ENCODE data around the gene DPYD.

The DPYD gene

DNA sequence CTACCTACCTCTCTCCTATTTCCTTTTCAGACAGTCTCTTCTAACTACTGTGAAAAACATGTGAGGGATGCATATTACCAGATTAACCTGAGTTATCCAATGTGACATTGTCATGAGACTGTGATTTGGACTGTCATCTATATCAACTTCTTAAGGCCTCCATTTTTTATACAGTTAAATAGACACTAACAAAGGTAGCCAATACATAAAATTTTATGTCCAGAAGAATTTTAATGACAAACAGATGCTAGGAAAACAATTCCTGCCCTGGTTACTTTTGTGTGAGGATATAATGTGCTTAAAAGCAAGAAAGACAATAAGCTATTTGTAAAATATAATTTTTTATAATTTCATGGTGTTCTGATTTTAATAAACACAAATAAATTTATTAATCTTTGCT, 136.2 kb downstream of the DPYD start:
- no peak for DNase-seq (ENCODE audit: low read depth in 2 of 2)

GRCh38 chr1:97783751-97784150, 137.1 kb downstream of the DPYD start:
- DNase-seq (ENCODE audit: low read depth in 2 of 2): no peak

DNA sequence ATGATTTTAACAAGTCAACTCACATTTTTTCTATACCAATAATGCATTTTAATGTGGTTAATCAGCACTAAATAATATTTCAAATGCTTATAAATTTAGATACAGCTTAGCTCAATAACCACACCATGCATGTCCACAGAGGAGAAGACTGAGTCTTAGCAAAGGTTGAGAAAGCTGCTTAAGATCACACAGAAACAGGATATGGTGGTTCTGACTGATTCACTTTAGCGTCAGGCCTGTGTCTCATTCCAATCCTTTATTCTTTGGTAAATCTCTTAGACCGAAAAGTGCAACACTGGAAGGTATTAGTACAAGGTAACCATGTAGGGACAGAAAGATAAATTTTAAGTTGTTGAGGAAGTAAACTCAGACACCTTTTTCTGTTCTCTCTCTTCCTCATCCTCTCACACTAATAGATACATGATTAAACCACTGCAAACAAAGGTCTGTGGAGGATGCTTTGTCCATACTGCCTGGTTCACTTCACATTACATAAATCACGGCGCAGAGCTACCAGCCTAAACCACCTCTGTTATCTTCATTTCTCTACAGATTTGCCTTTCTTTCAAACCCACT, 139.0 kb downstream of the DPYD start:
- DNase-seq (ENCODE audit: low read depth in 2 of 2): no peak

DNA sequence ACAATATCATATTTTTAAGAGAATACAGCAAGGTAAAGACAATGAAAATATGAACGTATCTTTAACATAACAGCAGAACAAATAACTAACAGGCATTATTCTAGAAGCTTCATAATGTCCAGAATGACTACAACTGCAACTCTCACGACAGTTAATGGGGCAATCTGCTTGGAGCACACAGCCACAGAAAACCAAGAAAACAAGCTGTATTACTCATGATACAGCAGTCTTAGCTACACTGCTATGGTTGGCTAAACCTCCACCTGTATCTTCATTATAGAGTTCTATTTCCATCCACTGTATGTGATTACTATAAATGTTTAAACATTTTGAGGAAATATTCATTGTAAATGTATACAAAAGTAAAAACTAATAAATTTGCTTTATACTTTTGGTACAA, 139.9 kb downstream of the DPYD start:
- DNase-seq (ENCODE audit: low read depth in 2 of 2): no peak

- no peak for DNase-seq (ENCODE audit: low read depth in 2 of 2)
Observed at GRCh38 chr1:97778718-97779117, 142.1 kb downstream of the DPYD start.

GRCh38 chr1:97770376-97770775, 150.5 kb downstream of the DPYD start:
- DNase-seq (ENCODE audit: low read depth in 2 of 2): no peak

GRCh38 chr1:97767381-97767780, 153.5 kb downstream of the DPYD start:
- no peak for DNase-seq (ENCODE audit: low read depth in 2 of 2)

- no peak for DNase-seq (ENCODE audit: low read depth in 2 of 2)
Observed at GRCh38 chr1:97764991-97765390, 155.8 kb downstream of the DPYD start.

GRCh38 chr1:97761637-97762036, 159.2 kb downstream of the DPYD start:
- DNase-seq (ENCODE audit: low read depth in 2 of 2): no peak

GRCh38 chr1:97759078-97759477, 161.8 kb downstream of the DPYD start:
- no peak for DNase-seq (ENCODE audit: low read depth in 2 of 2)

DNA sequence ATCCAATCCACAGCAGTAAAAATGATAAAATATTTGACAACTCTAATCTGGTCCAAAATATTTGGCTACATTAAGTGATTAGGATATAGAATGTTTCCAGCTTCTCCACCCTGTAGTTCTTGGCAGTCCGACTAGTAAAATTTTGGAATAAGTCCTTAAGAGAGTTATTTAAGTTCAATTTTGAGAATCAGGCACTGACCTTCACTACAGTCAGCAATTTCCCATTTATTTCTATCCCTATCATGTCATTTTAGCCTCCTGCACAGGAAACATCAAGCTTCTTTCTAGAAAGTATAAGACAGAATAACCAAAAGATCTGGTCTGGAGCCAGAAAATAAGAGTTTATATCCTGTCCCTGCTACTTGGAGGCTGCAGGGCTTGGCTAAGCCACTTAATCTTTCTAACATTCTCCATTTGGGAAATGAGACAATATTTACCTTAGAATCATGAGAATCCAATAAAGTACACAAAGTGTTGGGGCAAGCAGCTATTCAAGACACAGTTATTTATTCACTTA, 162.2 kb downstream of the DPYD start:
- no peak for DNase-seq (ENCODE audit: low read depth in 2 of 2)

GRCh38 chr1:97745912-97746311, 174.9 kb downstream of the DPYD start:
- DNase-seq (ENCODE audit: low read depth in 2 of 2): no peak

DNA sequence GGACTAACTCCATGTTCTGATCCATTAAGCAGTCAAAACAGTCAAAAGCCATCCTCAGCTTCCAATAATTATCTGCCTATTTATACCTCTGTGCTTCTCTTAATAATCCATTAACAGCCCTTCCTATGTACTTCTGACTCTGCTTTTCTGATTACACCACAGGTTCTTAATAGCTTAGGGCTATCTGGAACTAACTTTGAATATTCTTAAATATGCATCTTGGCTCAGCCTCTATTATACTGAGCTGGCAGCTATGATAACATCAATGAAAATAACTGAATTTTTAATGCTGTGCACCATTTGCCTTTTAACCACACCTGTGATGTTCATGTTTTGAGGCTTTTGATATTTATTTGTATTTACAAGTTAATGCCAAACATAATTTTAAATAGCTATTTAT, 175.9 kb downstream of the DPYD start:
- no peak for DNase-seq (ENCODE audit: low read depth in 2 of 2)

DNA sequence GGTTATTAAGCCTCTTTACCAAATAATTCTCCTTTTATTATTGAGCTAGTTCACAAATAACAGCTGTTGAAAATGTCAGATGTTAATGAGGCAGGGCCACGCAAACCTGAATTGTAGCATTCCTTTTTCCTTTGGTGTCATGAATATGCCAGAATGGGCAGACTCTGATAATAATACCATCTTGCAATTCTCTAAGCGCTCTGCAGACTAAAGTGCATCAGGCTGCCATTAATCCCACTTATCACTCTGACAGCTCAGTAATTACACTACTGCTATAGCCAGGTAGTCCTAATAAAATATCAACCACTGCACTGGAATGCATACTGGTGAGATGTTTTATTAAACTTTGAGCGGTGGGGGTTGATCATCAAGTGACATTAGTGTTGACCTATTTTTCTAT, 177.7 kb downstream of the DPYD start:
- DNase-seq (ENCODE audit: low read depth in 2 of 2): no peak

GRCh38 chr1:97740891-97741290, 179.9 kb downstream of the DPYD start:
- no peak for DNase-seq (ENCODE audit: low read depth in 2 of 2)

DNA sequence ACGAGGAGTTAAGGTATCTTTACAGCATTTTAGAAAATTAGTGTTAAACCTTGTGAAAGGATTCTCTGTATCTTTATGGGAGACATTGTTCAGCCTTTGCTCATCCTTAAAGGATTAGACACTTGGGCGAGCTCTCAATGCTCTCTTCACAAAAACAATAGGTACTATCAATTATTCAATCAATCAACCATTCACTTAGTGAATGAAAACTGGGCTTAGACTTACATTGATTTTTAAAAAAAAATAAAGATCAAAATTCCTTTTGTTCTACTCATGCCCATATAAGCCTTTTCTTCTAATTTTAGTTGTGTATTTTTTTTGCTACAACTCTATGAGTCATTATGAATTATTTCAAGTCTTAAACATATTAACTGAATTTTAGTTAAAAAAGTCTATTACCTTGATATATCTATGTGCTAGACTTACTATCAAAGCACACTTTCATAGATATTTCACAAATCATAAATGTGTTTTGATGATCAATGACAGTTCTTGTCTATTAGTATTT, 181.2 kb downstream of the DPYD start:
- no peak for DNase-seq (ENCODE audit: low read depth in 2 of 2)

- no peak for DNase-seq (ENCODE audit: low read depth in 2 of 2)
Observed at GRCh38 chr1:97738270-97738669, 182.6 kb downstream of the DPYD start.

DNA sequence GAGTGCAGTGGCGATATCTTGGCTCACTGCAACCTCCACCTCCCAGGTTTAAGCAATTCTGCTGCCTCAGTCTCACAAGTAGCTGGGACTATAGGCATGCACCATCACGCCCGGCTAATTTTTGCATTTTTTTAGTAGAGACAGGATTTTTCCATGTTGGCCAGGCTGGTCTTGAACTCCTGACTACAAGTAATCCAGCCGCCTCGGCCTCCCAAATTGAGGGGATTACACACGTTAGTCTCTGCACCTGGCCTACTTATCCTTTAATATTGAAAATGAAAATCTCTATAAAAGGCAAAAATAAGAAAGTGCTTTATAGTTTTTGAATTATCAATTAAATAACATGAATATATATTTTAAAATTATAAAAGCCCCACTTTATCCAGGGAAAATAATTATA, 190.6 kb downstream of the DPYD start:
- no peak for DNase-seq (ENCODE audit: low read depth in 2 of 2)

DNA sequence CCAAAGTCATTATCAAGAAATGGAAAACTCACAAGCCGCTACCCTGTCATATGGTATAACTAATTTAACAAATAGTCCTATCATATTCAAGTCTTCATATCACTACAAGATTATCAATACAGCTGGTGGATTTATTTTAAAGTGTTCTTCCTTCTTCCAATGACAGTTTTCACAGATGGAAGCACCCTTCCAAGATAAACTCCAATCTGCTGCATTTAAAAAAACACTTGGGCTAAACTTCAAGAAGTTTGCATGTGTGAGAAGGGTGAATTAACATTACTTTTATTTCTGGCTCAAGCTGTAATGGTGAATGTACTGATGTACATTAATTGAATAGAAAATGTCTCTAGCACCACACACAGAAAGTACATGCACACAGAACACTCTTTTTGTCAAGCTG, 192.4 kb downstream of the DPYD start:
- DNase-seq (ENCODE audit: low read depth in 2 of 2): no peak

DNA sequence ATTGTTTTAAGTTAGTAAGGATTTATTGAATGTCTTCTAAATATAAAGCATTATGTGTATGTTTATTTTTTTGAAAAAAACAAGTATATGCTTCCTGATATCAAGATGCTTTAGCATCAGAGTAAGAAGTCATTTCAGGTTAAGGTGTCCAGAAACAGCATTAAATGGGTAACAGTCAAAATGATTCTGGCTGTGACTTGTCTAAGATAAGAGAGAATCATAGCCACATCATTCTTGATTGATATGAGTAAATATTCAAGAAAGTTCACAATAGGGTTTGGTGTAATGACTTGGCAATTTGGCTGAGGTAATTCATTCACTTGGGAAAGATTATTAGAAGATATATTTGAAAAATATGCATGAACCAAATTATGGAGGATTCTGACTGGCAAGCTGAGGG, 193.8 kb downstream of the DPYD start:
- DNase-seq (ENCODE audit: low read depth in 2 of 2): no peak

DNA sequence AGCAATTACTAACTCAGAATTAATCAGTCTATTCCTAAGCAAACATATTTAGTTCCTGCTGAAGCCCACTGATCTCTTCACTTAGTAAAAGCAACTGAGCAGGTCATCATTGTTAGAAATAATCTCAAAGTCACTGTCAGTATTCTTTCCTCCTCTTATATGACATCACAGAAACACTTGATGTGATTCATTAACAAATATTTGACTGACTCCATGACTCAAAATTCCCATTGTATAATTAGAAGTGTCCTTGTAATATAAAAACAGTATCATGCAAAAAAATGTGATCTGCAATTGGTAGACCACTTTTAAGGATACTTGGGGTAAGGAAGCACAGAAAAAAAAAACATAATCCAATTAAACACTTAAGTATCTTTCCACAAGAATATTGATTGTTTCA, 194.4 kb downstream of the DPYD start:
- DNase-seq (ENCODE audit: low read depth in 2 of 2): no peak

DNA sequence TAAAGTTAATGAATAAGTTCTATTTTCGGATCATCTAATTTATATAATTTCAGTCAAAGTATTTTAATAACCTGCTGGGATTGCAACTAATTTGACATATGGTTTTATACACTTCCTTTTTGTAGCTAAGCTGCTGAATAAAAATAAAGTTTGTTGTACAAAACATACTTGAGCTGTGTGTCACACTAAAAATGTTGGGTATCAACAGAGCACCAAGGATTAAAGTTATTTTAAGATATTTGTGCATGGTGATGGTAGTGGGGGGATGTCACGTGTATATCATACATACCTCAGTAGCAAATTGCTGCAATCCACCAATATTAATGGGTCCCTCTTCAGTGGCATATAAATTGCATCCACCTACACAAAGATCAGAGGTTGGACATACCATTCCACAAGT, 199.6 kb downstream of the DPYD start:
- no peak for DNase-seq (ENCODE audit: low read depth in 2 of 2)

DNA sequence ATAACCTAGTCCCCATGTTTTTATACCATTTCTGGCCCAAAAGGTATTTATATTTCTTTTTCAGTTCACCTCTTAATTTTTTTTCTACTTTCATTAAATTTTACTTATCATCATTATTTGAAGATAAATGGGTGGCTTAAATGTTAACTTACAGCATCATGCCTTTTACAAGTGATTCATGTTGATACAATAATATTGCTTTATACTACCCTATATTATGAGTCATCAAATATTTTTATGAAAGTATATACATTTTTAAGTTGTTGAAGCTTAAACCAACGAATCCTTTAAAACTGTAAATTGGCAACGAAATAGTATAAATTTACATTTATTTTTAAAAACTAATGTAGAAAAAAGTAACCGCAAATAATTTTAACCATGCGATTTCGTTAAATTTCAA, 207.9 kb downstream of the DPYD start:
- no peak for DNase-seq (ENCODE audit: low read depth in 2 of 2)

DNA sequence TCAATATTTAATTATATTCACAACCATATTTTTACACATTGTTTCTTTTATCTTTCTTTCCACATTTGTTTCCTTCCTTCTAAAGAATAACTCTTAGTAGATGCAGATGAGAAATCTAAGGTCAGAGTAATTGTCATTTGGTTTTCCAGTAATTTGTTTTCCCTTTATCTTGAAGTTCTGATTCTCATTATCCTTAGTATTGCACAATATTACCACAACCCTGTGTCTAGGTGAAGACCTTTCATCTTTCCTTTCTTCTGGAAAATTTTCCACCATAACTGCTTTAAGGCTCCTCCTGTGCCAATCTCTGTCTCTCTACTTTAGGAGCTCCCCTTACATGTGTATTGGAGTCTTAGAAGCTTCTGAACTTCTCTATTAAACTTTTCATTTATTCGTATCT, 209.0 kb downstream of the DPYD start:
- DNase-seq (ENCODE audit: low read depth in 2 of 2): no peak
